Dedifferentiated amniotic fluid mesenchymal stem cell (primary cell): Measurements from ENCODE around the gene MS4A10.
"Not testable (repeated sequence)": the region's sequence is repeated elsewhere in the genome, so short reads cannot be mapped to it uniquely, and the experiment has no call there.

Experiments used
- DNase-seq: peaks from one replicate; pipeline ENCODE4 v3.0.0-alpha.2; 2016; ENCODE audit errors: extremely low spot score

The MS4A10 gene

GRCh38 chr11:60786811-60787567, 1.9 kb downstream of the MS4A10 start:
- no peak for DNase-seq

DNA sequence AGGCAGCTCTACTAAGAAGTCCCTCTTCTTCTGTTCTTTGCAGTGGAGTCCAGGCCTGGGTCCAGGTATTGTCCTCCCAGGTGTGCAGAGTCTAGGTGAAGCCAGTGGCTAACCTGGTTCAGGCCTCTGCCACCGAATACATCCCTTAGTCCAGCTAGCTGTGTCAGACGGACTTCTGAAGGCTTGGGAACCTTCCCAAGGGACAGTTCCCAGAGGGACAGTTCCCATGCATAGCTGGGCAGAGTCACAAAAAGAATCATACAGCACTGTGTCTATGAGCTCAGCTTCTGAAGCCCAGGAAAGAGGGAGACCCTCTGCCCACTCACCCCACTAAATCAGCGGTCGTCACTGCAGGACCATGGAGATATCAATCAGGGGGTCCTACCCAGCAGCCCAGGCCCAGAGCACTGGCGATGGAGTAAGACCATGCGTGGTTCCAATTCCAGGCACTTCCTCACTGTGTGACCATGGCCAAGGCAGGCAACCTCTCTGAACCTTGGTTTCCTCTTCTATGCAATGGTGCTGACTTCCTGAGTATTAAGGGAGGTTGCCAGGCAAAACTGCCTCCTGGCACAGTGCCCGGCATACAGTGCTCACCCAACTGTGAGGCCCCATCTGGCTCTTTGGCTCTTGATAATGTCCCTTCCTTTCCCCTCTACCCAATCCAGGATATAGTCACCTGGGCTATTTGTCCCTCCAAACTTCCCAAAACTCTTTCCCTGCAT, 3.4 kb downstream of the MS4A10 start:
- DNase-seq = no peak

GRCh38 chr11:60790726-60791125, 5.6 kb downstream of the MS4A10 start:
- DNase-seq = no peak

DNA sequence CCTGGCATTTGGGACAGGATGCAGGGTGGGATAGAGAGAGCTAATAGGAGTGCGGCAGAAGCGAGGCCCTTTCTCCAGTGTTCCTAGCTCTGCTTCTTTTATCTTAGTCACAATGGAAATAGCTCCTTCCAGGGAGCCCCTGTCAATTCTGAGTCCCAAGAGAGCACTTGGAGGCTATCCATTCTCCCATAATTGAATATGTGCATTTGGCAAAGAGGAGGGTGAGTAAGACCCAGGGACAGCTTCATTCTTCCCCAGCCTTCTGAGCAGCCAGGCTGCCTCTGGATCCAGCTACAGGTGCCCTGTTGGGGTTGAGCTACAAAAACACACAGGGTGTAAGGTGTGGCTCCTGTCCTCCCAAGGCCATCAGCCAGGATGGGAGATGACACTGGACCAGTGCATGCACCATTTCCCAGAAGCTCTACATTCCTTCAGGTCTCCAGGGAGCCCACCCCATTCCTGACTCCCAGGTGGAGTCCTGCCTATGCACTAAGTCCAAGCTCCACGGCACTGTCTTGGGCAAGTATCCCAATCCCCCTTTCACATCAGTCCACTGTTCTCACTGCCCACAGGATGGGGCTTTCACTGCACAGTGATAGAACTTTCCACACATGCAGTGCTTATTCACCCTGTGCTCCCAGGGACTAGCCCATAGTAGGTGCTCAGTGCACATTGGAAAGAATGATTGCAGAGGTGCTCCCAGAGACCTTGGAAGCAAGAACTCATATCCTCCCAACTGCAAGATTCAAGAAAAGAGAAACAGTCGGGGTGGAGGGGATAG, 6.2 kb downstream of the MS4A10 start:
- DNase-seq = no peak

DNA sequence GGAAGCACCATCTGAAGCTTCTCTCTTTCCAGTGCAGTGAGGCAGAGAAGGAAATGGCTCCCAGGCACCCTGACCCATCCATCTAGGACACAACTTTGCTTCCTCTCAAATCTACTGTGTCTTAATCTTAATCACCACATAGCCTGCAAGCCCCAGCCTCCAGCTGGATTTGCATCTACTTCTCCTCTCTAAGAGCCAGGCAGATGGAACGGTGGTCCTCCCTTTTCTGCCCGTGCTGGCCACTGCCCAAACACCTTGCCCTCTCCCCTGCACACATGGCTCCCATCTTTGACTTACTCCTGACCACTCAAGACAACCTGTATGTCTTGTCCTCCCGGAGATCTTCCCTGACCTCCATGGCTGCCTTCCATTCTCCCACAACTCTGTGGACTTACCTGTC, 7.4 kb downstream of the MS4A10 start:
- DNase-seq = no peak

- DNase-seq = no peak
Observed at GRCh38 chr11:60795291-60795690, 10.2 kb downstream of the MS4A10 start.

GRCh38 chr11:60797846-60798630, 12.9 kb downstream of the MS4A10 start:
- DNase-seq = no peak

DNA sequence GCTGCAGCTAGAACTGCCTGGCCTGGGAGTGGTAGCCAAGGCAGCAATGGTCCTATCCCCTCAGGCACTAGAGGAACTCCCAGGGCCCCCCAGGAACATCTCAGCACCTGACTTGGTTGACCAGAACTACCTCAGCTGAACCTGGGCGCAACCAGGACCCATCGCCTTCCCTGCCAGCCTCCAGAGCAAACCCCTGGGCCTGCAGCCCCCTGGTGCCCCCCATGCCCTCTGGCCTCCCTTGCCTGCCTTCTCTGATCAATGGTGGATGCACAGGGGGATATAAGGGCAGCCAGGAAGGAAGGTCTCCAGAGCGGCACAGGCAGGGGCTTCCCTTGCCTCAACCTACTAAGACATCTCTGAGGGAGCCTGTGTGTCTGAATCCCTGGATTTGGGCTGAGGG, 13.5 kb downstream of the MS4A10 start:
- DNase-seq = no peak

DNA sequence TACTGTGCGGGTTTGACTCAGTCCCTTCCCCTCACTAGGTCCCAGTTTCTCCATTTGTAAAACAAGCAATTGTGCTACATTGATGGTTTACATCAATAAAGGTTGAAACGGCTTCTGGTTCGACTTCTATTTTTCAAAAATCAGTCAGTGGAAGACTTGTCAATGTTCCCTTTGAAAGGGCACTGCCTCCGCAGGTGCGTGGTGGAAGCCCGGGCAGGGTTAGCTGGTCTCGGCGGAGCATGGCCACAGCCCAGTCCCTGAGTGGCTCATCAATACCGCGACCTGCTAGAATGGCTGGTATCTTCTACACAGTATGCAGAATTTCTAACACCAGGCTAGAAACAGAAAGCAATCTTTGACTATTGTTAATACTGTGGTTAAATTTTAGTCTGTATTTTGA, 16.1 kb downstream of the MS4A10 start:
- DNase-seq = no peak

GRCh38 chr11:60803273-60803936, 18.3 kb downstream of the MS4A10 start:
- DNase-seq = no peak

- DNase-seq = no peak
Observed at GRCh38 chr11:60809249-60809648, 24.1 kb downstream of the MS4A10 start.

DNA sequence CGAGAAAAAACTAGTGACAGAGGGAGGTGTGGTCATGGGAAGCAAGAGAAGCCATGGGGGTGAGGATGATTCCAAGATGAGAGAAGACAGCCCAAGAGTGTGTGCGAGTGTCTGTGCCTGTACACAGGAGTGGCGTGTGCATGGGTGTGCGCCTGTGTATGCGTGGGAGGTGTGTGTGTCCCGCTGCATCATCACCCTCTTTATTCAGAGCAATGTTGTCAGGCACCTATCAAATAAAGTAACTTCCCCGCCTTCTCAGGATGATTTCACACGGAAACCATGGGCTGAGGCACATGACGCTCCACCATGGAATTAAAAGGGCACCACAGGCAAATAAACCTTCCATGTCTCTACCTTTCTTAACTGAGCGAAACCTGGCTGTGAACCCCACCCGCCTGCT, 24.6 kb downstream of the MS4A10 start:
- DNase-seq = no peak

GRCh38 chr11:60810151-60810550, 25.0 kb downstream of the MS4A10 start:
- DNase-seq = no peak

DNA sequence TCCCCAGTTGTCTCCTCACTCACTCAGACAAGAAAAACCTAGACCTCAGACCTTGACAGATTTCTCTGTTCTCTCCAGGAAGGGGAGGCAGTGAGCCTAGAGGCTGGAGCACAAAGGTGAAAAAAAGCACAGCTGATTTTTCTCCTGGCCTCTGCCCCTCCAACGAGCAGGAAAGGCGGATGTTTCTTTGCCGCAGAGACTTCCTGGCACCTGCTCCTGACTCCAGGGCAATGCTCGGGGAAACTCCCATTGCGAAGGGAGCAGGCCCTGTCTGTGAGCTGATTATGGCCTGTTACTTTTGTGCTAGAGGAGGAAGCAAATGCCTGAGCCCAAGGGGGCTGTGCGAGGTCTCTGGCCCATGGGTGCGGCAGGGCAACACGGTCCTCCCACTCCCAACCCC, 25.4 kb downstream of the MS4A10 start:
- DNase-seq = no peak

DNA sequence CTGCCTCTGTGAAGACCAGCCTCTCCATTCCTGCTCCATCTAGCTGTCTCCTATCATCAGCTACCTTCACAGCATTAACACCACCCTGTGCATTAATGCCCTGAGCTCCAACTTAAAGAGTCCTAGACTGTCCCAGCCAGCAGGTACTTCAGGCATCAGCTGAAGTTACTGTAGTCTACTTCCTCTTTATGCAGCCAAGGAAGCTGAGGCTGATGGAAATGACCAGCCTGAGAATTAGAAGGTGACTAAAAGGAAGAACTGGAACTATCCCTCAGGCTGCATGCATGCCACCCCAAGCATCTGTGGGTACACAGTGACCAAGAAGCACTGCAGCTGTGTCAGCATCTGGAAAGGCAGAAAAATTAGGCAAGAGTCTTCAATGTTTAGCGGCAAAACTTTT, 28.2 kb downstream of the MS4A10 start:
- no peak for DNase-seq

GRCh38 chr11:60814112-60814511, 29.0 kb downstream of the MS4A10 start:
- no peak for DNase-seq

DNA sequence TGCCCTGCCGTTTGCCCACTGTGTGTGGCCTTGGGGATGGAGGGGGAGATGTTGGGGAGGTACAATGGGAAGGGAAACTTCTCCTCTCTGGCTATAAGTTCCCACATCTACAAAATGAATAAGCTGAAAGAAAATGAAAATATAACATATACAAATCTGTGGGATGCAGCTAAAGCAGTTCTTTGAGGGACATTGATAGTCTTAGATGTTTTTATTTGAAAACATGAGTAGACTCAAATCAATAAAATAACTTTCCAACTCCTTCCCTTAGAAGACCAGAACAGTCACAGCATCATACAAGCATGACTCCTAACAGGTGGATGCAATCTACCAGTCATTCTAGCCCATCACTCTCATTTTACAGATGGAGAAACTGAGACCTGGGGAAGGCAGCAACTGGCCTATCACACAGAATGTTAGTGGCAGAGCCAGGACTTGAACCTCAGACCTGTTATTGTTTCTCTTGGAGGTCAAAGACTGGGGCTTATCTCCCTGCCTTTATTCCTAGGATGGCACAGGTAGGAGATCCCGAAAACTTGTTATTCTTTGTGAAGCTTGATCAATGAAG, 31.5 kb downstream of the MS4A10 start:
- DNase-seq = no peak

DNA sequence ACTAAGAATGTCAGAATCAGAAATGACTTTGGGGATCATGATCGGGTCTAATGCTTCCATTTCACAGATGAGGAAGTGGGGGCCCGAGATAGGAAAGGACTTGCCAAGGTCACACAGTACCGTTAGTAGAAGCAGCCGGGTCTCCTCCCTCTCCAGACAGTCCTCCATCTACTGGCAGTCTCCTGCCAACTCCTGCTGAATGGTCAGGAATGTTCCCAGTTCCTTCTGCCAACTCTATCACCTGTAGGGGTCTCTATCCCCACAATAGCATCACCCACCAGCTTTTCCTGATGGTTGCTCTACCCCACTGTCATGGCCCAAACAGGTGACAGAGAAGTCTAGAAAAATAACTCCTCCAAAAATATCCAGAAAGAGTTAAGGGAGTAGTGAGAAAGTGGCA, 32.9 kb downstream of the MS4A10 start:
- DNase-seq = no peak

- DNase-seq = no peak
Observed at GRCh38 chr11:60821827-60822599, 36.9 kb downstream of the MS4A10 start.

DNA sequence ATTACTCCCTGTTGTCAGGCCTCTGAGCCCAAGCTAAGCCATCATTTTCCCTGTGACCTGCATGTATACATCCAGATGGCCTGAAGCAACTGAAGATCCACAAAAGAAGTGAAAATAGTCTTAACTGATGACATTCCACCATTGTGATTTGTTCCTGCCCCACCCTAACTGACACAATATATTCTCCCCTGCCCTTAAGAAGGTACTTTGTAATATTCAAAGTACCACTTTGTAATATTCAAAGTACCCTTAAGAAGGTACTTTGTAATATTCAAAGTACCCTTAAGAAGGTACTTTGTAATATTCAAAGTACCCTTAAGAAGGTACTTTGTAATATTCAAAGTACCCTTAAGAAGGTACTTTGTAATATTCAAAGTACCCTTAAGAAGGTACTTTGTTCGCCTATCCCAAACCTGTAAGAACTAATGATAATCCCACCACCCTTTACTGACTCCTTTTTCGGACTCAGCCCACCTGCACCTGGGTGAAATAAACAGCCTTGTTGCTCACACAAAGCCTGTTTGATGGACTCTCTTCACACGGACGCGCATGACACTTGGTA, 38.7 kb downstream of the MS4A10 start:
- DNase-seq = not testable (repeated sequence)
